DLD1 (cell line): ENCODE data around the gene FUNDC2.
"Not testable (repeated sequence)": the region's sequence is repeated elsewhere in the genome, so short reads cannot be mapped to it uniquely, and the experiment has no call there.

ENCODE experiments used
- in situ Hi-C: cut with HindIII; loops from 2 replicates; pipeline ENCODE4 v1.10.0; 2017; ENCODE audit warnings: low sequenced_read_pairs

The FUNDC2 gene, protein sequence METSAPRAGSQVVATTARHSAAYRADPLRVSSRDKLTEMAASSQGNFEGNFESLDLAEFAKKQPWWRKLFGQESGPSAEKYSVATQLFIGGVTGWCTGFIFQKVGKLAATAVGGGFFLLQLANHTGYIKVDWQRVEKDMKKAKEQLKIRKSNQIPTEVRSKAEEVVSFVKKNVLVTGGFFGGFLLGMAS

GRCh38 chrX:155026727-155027508 is at the start of gene FUNDC2:
TSS of gene FUNDC2 (plus strand) at chrX:155026844. CDS start at chrX:155026939, 95 bp downstream.
- in situ Hi-C loops: no loop called here

- in situ Hi-C loops: no loop called here
These were observed 47.0 kb upstream of the FUNDC2 start for GRCh38 chrX:154979629-154980028.

DNA sequence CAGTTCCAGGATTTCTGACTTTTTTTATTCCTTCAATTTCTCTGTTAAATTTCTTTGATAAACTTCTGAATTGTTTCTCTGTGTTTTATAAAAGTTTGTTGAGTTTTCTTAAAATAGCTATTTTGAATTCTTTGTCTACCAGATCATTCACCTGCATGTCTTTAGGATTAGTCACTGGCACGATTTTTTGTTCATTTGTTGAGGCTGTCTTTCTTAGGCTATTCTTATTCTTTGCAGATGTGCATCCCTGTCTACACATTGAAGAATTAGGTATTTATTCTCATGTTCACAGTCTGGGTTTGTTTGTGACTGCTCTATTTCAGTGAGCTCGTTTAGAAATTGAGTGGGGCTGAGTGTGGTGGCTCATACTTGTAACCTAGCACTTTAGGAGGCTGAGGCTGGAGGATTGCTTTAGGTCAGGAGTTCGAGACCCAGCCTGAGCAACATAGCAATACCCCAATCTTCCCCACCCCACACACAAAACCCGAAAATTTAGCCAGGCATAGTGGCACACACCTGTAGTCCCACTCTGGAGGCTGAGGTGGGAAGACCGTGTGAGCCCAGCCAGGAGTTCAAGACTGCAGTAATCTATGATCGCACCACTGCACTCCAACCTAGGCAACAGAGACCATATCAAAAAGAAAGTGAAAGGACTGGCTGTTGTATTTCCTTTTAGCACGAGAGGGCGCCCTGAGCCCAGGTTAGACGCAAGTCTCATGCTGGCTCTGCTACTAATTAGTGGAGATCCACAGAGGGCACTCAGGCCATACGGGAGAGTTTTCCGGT is 46.1 kb upstream of the FUNDC2 start:
- in situ Hi-C loops: no loop called here

- in situ Hi-C loops: no loop called here
These were observed 45.6 kb upstream of the FUNDC2 start for GRCh38 chrX:154981116-154981411.

DNA sequence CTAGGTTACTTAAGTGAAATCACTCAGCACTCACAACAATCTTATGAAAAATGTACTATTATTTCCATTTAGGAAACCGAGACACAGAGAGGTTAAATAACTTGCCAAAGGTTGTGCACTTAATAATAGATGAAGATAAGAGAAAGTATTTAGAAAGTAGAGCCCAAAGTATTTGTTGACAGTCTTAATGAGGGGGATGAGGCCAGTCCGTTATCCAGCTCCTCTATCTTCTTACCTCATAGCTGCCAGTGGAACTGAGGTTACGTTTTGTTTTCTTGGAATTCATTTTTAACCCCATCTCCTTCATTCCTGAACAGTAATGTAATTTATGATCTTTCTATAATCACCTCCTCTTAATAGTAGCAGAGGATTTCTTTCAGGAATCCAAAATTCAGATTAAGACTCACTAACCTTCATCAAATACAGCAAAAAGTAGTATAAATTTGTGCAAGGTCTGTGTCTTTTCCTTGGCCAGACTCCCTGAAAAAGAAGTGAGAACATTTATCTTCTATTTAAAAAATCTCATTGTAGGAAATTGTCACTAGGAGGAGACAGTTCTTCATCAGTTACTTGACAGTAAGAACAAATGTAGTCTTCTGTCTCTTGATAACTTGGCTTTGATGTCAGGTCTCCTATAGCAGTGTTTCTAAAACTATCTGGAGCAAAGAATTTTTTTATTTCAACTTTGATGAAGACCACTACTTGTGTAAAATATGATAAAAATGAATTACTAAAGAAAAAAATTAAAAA is 39.6 kb upstream of the FUNDC2 start:
- in situ Hi-C loops: no loop called here

- in situ Hi-C loops: no loop called here
These were observed 38.7 kb upstream of the FUNDC2 start for GRCh38 chrX:154987940-154988339.

DNA sequence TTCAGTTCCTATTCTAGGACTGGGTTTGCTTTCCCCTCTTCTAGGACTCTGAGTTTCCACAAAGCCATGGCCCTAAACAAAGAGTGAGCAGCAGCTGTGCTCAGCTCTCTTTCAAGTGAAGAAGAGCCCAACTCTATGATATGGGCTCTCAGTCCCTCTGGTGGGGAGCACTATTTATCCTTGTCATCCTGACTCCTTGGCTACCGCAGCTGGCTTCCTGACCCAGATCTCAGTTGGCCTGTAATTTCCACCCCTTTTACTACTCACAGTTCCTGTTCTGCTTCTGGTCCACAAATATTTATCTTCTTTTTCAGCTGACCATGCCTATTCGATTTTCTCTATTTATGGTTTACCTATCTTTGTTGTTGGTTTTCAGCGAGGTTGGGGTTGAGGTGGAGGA is 37.9 kb upstream of the FUNDC2 start:
- in situ Hi-C loops: no loop called here

DNA sequence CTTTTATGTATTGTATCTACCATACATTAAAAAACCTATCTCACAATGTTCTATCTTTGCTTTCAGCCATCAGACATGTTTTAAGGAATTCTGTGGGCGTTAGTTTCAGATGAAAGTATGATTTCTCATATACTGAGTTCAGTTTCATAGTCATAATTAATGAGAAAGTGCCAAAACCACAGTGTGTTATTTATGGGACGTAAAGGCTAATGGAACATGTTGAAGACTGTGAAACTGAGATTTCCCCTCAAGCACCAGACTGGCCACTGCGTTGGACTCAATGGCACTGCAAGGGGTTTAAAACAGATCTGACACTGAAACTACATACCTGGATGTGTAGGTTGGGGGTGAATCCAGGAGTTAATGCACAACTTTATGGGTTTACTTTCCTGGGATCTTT is 36.1 kb upstream of the FUNDC2 start:
- in situ Hi-C loops: no loop called here

DNA sequence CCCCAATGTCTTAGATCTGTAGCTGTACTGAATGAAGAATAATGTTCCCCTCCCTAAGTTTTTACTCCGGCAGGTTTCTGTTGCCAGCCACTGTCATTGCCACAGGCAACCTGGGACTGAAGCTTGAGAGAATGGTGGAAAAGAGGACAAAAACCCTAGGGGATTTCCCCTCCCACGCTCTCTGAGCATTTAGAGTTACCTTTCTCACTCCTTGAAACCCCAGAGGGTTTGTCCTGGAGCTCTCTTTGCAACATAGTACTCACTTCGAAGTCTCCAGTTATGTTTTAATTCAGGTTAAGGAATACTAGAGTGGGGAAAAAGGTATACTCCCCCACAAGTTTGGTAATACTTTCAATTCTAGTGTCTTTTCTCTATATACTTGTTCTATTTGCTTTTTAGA is 35.6 kb upstream of the FUNDC2 start:
- in situ Hi-C loops: no loop called here

DNA sequence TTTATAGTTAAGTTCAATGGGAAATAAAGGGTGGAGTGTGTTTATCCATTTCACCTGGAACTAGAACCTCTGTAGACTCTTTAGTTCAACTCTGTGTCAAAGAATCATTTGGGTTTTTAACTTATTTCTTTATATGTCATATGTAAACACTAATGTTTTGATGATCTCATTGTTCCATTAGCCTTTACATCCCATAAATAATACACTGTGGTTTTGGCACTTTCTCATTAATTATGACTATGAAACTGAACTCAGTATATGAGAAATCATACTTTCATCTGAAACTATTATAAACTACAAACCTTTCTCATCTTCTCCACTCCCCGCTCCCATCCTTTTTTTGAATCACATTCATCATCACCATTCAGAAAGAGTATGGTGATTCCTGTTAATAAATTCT is 35.2 kb upstream of the FUNDC2 start:
- in situ Hi-C loops: no loop called here

DNA sequence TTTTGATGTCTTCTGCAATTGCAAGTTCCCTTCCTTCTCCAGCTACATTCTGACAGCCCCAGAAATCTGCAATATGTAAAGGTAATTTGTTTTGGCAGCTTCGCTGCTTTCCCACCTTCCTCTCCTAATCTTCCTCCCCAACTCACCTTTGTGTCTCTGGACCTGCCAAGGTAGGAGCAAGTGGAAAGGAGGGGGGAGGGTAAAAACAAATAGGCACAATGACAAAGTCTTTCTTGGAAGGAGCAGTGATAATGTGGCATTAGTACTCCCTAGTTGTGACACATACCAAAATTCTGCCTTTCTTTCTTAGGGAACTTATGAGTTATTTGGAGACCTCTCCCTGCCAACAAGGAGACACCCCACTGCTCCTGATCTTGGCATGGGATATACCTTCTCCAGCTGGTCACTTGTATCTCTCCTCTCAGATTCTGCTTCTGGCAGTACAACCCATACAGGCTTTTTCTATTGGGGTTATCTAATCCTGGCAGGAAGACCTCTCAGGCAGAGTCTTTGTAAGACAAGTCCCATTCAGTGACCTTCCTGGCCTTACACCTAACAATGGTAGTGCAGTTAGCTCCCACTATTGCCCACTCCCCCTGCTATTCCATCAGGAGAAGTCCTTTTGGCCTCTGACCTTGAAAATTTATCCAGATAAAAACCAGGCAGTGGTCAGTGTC is 28.3 kb upstream of the FUNDC2 start:
- in situ Hi-C loops: no loop called here

DNA sequence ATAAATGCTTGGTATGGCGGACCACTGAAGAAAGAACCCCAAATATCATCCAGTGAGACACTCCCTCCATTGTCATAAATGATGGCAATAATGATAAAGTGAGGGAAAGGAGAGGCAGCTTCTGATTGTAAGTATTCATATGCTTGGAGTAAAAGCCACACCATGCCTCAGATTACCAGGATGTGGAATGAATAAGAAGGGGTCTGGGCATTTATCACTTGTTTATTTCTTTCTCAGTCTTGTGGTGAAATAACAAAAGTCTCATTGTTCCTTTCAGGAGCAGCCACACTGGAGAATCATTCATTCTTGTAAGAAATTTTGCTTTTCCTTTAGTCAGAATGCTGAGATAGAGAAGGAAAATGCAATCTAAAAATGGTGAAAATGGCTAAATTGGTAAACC is 25.8 kb upstream of the FUNDC2 start:
- in situ Hi-C loops: no loop called here

DNA sequence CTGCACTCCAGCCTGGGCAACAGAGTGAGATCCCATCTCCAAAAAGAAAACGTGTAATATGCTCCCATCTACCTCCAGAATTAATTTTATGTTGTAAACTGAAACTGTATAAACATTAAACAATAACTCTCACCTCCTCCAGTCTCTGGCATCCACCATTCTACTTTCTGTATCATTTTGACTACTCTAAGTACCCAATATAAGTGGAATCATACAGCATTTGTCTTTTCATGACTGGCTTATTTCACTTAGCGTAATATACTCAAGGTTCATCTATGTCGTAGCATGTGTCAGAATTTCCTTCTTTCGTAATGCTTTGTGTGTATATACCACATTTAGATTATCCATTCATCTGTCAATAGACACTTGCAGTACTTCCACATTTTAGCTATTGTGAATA is 24.8 kb upstream of the FUNDC2 start:
- in situ Hi-C loops: no loop called here

DNA sequence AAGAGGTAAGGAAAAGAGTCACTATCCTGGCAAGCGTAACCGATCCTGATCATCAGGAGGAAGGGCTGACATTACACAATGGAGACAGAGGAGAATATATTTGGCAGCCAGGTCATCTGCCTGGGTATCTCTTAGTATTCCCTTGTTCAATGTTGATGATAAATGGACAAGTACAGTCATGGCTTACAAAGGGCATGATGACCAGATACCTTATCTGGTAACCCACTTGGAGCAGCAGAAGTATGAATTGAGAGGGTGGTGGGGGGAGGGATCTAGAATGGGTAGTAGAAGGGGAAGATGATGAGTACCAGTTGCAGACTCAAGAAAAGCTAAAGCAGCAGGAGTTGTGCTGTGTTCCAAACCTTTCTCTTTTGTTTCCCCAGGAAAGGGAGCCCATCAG is 21.5 kb upstream of the FUNDC2 start:
- in situ Hi-C loops: no loop called here

- in situ Hi-C loops: not testable (repeated sequence)
These were observed 20.3 kb upstream of the FUNDC2 start for GRCh38 chrX:155006379-155006778.

DNA sequence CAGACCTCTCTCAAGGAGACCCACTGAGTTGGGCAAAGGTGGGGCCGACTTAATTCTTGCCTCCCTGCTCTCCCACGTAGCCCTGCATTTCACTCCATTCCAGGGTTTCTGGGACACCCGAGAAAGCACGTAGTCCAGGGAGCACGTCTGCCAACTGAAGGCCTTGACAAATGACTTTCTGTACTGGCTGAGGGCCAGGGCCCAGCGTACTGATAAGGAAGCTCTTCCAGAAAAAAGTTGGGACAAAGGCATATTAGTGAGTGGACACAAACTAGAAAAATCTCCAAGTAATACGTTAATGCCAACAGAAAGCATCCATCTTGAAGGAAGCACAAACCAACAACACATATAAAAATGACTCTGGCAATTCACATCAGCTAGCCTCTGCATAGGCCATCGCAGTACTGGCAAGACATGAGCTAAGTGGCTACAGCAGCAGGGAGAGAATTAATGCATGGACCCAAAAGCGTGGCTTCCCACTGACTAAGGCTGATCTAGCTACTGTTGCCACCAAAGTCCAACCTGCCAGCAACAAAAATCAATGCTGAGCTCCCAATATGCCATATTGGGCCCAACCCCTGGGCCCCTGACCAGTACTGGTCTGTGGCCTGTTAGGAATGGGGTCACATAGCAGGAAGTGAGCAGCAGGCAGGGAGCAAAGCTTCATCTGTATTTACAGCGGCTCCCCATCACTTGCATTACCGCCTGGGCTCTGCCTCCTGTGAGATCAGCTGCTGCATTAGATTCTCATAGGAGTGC is 19.6 kb upstream of the FUNDC2 start:
- in situ Hi-C loops: not testable (repeated sequence)

- in situ Hi-C loops: not testable (repeated sequence)
These were observed 18.1 kb upstream of the FUNDC2 start for GRCh38 chrX:155008578-155008977.

- in situ Hi-C loops: no loop called here
These were observed 16.6 kb upstream of the FUNDC2 start for GRCh38 chrX:155009994-155010472.

GRCh38 chrX:155020591-155020990 is 6.1 kb upstream of the FUNDC2 start:
- in situ Hi-C loops: no loop called here

GRCh38 chrX:155022585-155022984 is 4.1 kb upstream of the FUNDC2 start, which contains the start of gene F8:
TSS of gene F8 (minus strand) at chrX:155022723. CDS start at chrX:155022552, 171 bp downstream.
- in situ Hi-C loops: no loop called here
